ENCODE results near the gene ZNF800. TPM values are rescaled to one million over a fixed set of nuclear protein-coding genes. Genes with fewer than 3 reads are reported as not detected.

Gene ZNF800
- polyA plus RNA-seq, 1 of the 3 experiments (the other 2 are of a cell fraction) = 9.2 TPM

- Histone ChIP-seq H3K36me3 (replicated peaks in 1 of 2; ENCODE audit: control insufficient read depth in 1 of 2, insufficient read depth in 2 of 2, low read length in 1 of 2) (peaks cover 64 to 77% of the 10 kb centered on the region in 2 experiments), H3K9ac (no peak overlapping the region), H3K4me3 (ENCODE audit: low read depth in 2 of 2, low read length in 1 of 2) (no peak overlapping the region), H3K27me3 (ENCODE audit: insufficient read depth) (no peaks in the 10 kb centered on the region), H3K79me2 (ENCODE audit: insufficient read depth) (peaks cover 87% of the 10 kb centered on the region), H3K9me3 (no peaks in the 10 kb centered on the region), H3K27ac (ENCODE audit: low read depth in 2 of 2, low read length in 1 of 2) (no peak overlapping the region), H4K20me1 (ENCODE audit: insufficient read depth) (peaks cover 52% of the 10 kb centered on the region), H2AFZ (ENCODE audit: low read depth) (no peak overlapping the region), H3K9me2 (no peaks in the 10 kb centered on the region), H3K4me2 (no peak overlapping the region), H3F3A (replicated peaks; ENCODE audit: insufficient read depth) (peaks cover 14% of the 10 kb centered on the region), H3K4me1 (ENCODE audit: control insufficient read depth in 1 of 2, insufficient read depth in 2 of 2, low read depth in 1 of 2, low read length in 1 of 2) (peaks cover 0 to 4% of the 10 kb centered on the region in 2 experiments; a peak in 2 of 4 replicates)
- POLR2A ChIA-PET = interaction anchor here (1.0 kb wide), 1 partner anchor 10 kb away, joined by 3 read pairs; the partner anchor contains the start of gene ZNF800
- CTCF ChIA-PET = interaction anchor here (1.0 to 1.5 kb wide), 3 partner anchors 11 to 35 kb away, joined by 3 to 4 read pairs (median 3); no protein-coding TSS in a partner anchor
- no peak for TF ChIP-seq ELF1 (IDR thresholded peaks at IDR 0.05)
- TF ChIP-seq IRF3 (IDR thresholded peaks at IDR 0.05; ENCODE audit: low read depth, low read length) = no peak
- TF ChIP-seq USF1 (IDR thresholded peaks at IDR 0.05; ENCODE audit: borderline replicate concordance, low read depth) = no peak
- no peak for TF ChIP-seq MEF2A (IDR thresholded peaks at IDR 0.05; ENCODE audit: borderline replicate concordance, low read depth)
- no peak for TF ChIP-seq MXI1 (IDR thresholded peaks at IDR 0.05; ENCODE audit: low read depth, low read length)
- TF ChIP-seq EP300 (IDR thresholded peaks at IDR 0.05; ENCODE audit: borderline replicate concordance in 1 of 2, low read depth in 1 of 2, low read length in 1 of 2) = no peak
- TF ChIP-seq GATA2 (CRISPR knock-in tag; IDR thresholded peaks at IDR 0.05) = no peak
- no peak for TF ChIP-seq POLR2AphosphoS5 (IDR thresholded peaks at IDR 0.05; ENCODE audit: low read depth, low read length)
- TF ChIP-seq MAX (IDR thresholded peaks at IDR 0.05; ENCODE audit: low read depth) = no peak
- TF ChIP-seq CHD2 (IDR thresholded peaks at IDR 0.05; ENCODE audit: low read length, partially characterized antibody) = no peak
- no peak for TF ChIP-seq RCOR1 (IDR thresholded peaks at IDR 0.05; ENCODE audit: low read length)
- TF ChIP-seq RAD21 (IDR thresholded peaks at IDR 0.05; ENCODE audit: low read length) = no peak
- no peak for TF ChIP-seq EZH2phosphoT487 (IDR thresholded peaks at IDR 0.05; ENCODE audit: borderline replicate concordance, low read depth)
- TF ChIP-seq USF2 (IDR thresholded peaks at IDR 0.05; ENCODE audit: borderline replicate concordance, low read depth, low read length) = no peak
- TF ChIP-seq YY1 (IDR thresholded peaks at IDR 0.05; ENCODE audit: low read depth) = no peak
- DNase-seq = no peak
- 50% methylated on average over 2 of the region's 2 CpGs for WGBS (ENCODE audit: low lambda C conversion rate)
Measured at GRCh38 chr7:127382301-127383085, 10.0 kb downstream of the ZNF800 start.
